GM19324 (cell line): ENCODE data around the gene VSX2.
"Not testable (repeated sequence)": the region's sequence is repeated elsewhere in the genome, so short reads cannot be mapped to it uniquely, and the experiment has no call there.

Source experiments
- ATAC-seq: cut with Tn5 transposase; IDR thresholded peaks from one replicate; pipeline ENCODE4 v1.9.1; 2021; ENCODE audit warnings: mild to moderate bottlenecking, moderate library complexity; ENCODE audit not compliant: unreplicated experiment, low FRiP score

VSX2 gene

DNA sequence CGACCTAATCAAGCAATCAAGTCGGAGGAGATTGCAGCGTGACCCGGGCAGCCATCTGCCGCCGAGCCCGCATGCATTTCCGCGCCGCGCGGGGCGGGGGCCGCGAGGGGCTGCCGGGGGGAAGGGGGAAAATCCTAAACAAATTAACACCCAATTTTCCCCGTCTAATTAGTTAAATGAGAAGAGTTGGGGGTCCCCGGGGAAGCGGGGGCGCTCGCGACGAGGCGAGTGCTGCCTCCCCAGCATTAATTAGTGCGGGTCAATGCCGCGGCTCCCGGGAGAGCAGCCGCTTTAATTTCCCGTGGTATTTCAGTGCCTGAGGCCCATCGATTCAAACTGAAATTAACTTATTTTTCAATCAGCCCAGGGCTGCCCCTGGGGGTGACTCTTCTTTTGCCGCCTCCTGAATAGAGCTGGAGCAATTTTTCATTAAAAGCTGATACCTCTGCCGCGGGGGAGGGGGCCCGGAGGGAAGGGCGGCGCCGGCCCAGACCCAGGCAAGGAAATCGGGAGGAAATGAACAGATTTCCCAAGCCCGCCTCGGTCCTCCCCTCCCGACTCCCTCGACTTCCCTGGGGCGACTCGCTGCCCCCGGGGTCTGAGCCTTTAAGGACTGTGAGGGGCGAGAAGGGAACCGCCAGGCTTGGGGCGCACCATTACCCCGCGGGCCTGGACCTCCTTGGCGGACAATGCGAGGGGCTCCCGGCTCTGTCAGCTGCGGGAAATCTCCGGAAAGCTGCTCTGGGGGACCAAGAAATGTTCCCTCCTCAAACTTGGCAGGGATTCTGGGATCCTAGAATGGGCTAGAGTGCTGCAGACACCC, 18.9 kb downstream of the VSX2 start:
- ATAC-seq = no peak

DNA sequence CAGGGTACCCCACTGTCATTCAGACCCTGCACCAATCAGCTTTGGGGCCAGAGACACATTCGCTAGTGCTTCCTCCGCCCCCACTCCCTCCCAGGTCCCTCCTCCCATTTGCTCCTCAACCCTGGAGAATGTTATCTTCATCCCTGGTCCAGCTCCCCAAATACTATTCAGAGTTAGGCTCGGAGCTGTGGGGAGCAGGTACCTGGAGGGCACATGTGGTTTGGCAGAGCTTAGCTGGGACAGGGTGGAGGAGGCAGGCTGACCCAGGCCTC, 19.5 kb downstream of the VSX2 start:
- no peak for ATAC-seq

DNA sequence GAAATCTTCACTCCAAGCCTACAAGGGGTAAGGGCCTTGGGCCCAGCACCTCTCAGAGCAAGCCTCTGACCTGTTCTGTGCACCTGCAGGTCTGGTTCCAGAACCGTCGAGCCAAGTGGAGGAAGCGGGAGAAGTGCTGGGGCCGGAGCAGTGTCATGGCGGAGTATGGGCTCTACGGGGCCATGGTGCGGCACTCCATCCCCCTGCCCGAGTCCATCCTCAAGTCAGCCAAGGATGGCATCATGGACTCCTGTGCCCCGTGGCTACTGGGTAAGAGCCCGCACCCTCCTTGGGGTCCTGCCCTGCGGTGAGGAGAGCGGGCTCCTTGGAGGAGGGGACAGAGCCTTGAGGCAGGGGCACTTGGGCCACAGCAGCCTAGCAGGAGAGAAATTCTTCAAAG, 20.3 kb downstream of the VSX2 start:
- no peak for ATAC-seq

DNA sequence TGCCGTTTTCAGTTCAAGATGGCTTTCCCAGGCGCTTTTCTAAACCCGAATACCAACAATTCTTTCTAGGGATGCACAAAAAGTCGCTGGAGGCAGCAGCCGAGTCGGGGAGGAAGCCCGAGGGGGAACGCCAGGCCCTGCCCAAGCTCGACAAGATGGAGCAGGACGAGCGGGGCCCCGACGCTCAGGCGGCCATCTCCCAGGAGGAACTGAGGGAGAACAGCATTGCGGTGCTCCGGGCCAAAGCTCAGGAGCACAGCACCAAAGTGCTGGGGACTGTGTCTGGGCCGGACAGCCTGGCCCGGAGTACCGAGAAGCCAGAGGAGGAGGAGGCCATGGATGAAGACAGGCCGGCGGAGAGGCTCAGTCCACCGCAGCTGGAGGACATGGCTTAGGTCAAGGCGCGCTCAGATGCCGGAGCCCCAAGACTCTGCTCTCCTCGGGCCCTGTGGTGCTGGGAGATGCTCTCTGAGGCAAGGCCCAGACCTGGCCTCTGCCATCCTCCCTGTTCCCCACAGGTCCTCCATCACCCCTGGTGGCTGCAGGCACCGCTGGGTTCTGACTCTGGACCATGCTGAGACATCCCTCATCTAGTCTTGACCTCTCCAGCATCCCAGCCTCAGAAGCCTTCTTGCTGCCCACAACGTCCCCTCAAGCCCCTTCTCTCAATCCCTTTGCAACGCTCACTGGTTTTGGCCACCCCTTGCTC, 21.4 kb downstream of the VSX2 start:
- ATAC-seq = no peak

DNA sequence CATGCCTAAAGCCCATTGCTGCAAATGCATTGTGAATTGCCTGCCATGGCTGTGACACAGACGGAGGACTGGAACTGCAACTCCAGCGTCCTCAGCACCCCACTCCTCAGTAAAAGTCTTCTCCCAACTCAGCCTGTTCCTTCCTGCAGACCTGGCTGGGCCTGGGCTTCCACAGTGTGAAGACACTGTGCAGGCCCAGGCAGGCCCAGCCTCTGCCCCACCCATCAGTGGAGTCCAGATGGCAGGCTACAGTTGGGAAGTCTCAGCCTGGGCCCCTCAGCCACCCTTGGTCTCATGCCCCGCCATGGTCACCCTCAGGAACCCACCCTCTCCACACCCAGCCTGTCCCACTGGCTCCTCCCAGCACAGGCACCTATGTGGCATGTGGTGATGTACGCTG, 22.0 kb downstream of the VSX2 start:
- ATAC-seq = no peak

DNA sequence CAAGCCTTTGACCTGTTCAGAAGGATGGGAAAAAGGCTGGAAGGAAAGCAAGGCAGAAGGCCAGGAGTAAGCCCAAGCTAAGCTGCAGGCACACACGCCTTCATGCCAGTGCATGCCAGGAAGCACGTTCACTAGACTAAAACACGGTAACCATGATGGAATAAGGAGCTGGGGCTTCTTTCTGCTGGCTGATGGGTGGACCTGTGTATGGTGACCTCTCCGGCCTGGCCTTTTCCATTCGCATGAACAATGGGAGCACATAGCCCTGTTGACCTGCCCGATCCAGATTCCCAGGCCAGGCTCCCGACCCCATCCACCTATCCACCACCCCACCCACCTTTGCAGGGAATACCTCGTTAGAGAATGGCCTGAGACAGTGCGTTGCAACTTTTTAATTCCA, 22.8 kb downstream of the VSX2 start:
- no peak for ATAC-seq

DNA sequence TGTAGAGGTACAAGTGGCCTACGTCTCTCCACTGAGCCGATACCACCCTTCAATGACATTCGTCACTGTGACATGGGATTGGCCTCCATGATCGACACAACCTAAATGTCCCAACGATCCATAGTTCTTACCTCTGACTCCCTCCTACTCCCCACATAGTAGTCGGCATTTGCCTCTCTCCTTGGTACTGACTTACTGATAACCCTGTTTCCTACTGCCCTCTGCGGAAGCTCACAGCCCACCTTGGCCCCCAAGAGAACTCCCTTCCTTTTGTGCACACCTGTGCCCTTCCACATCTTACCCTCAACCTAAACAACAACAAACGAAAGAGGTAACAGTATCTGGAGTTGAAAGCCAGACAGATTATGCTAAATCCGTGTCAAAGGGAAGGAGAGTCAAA, 23.9 kb downstream of the VSX2 start:
- ATAC-seq = no peak

DNA sequence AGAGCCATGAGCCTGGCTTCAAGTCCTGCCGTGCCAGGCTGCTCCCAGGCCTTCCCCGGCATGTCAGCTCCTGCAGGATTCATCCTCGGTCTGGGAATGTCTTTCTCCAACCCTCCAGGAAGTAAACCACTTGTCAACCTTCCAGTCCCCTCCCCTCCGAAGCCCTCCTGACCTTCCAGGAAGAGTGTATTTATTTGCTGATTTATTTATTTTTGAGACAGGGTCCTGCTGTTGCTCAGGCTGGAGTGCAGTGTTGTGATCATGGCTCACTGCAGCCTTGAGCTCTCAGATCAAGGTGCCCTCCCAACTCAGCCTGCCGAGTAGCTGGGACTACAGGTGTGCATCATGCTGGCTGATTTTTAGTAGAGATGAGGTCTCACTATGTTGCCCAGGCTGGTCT, 24.7 kb downstream of the VSX2 start:
- no peak for ATAC-seq

DNA sequence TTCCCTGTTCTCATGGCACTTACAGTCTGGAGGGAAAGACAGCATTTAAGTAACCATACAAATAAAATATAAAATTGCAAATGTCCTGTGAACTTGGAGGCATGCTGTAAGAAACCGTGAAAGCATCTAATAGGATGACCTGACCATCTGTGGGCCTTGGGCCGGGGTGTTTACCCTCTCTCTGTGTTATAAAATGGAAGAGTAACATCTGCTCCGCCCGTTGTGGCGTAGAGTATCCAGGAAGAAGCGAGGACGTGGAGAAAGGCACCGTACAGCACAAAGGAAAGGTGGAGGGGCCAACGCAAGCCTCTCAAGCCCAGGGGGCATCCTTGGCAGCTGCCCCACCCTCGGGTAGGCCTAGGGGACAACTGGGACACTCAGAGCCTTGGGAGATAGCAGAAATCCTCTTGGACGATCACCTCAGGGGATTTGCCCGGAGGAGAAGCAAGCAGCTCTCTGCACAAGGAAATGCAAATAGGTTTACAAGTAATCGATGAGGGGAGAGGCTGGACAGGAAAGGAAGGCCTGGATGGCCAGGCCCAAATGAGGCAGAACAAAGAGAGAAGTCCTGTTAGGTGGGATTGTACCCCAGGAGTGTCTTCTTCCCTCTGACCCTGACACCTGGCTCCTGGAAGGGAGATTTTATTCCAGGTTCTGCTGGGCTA, 26.2 kb downstream of the VSX2 start:
- no peak for ATAC-seq

DNA sequence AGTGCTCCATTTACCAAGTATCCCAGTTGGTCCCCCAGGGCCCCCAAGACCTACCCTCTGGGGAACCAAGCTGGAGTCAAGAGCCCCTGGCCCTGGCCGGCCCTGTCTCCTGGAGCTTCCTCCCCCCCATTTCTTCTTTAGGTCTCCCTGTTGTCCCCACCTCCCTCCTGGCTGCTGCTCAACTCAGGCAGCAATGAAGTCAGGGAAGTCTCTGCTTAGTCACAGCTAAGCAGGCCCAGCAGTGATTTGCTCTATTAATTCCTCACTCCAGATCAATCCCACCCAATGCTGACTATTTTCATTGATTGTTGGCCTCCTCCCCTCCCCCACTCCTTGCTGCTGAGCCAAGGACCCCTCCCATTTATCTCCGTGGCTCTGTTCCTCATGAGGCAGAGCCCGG, 28.3 kb downstream of the VSX2 start:
- no peak for ATAC-seq

DNA sequence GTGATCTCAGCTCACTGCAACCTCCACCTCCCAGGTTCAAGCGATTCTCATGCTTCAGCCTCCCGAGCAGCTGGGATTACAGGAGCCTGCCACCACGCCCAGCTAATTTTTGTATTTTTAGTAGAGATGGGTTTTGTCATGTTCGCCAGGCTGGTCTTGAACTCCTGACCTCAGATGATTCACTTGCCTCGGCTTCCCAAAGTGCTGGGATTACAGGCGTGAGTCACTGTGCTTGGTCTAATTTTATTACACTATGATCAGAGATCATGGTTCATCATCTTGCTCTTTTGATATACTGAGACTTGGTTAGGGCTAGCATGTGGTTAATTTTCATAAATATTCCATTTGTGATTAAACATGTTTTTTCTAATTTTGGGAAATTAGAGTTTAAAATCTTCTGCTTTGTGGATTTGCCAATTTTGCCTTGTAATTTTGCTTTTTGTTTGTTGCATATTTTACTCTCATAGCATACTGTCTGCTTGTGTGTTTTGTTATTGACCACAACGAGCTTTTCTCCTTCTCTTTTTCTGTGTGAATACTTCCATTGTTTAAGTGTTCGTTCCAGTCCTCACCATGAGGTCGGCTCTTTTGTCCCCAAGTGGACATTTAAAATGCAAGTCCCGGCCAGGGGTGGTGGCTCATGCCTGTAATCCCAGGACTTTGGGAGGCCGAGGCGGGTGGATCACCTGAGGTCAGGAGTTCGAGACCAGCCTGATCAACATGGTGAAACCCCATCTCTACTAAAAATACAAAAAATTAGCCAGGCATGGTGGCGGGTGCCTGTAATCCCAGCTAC, 31.3 kb downstream of the VSX2 start:
- ATAC-seq = not testable (repeated sequence)

DNA sequence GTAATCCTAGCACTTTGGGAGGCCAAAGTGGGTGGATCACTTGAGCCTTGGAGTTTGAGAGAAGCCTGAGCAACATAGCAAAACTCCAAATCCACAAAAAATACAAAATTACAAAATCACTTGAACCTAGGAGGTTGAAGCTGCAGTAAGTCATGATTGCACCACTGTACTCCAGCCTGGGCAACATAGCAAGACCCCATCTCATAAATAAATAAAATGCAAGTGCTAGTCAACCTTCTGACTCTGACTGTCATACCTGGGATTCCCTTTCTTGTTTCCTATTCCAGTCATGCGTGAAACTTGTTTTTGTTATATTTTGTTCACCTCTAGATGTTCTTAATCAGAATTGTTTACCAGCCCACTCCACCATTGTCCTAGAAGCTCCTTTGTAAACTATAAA, 32.1 kb downstream of the VSX2 start:
- no peak for ATAC-seq

DNA sequence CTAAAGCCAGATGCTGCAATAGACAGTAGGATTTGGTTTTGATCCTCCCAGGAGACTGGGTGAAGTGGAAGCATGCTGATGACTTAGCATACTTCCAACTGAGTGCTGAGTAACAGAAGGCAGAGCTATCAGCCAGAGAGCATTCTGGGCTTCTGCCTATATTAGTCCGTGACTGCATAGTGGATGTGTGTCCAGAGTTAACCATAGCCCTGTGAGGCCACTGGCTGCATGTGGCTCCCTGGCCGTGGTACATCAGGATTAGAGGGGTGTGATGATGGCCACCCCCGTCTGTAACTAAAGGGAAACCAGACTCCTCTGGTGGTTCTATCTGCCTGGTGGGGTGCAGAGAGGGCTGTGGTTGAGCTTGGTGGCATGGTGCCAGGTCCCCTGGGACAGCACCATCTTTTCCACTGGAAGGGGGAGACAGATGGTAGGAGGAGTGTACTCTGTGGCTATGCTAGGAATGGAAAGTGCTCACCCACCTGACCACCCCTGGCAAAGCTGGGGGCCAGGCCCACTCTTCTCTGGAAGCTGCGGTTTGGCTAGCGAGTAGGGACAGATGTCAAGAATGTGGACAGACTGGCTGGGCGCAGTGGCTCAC, 36.1 kb downstream of the VSX2 start:
- no peak for ATAC-seq

DNA sequence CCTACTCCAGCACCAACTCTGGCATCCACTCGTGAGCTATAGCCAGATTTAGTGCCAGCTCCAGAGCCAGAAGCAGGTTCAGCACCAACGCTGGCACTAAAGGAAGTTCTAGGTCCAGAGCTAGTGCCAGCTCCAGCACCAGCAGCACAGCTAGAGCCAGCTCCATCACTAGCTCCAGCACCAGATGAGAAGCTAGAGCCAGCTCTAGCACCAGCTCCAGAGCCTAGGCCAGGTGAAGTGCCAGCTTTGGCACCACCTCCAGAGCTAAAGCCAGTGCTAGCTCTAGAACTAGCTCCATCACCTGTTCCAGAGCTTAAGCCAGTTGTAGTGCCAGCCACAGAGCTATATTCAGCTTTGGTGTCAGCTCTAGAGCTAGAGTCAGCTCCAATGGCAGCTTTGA, 38.8 kb downstream of the VSX2 start:
- ATAC-seq = no peak

DNA sequence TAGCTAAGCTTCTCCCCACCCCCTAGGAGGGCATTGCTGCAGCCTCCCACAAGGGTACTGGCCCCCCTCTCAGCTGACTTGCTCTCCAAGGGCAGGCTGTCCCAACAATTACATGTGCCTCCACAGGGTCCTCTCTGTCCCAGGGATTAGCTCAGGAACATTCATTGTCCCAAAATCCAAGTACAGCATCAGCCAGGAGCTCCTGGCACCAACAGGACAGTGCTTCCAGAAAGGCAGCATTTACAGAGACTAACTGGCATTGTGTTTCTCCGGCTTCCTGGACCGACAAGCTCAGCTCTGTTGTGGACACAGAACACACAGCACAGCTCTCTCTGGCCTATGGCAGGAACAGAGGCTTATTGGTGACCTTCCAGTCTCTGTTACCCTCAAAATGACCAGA, 41.8 kb downstream of the VSX2 start:
- no peak for ATAC-seq

DNA sequence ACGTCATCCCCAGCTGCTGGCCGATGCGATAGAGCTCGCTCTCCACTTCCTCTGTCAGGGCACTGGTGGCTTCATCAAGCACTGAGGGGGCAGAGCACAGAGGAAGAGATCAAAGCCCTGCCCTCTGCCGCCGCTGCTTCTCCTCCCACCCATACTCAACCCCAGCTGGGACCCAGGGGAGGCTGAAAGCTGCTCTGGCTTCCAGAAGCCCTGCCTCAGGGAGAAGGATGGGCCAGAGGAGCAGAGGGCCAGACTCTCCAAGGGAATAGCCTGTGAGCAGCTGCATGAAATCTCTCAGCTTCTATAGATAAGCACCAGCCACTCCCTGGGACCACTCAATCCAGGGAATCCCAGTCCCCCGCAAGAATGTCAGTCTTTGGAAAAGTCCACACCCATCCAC, 47.5 kb downstream of the VSX2 start:
- no peak for ATAC-seq

DNA sequence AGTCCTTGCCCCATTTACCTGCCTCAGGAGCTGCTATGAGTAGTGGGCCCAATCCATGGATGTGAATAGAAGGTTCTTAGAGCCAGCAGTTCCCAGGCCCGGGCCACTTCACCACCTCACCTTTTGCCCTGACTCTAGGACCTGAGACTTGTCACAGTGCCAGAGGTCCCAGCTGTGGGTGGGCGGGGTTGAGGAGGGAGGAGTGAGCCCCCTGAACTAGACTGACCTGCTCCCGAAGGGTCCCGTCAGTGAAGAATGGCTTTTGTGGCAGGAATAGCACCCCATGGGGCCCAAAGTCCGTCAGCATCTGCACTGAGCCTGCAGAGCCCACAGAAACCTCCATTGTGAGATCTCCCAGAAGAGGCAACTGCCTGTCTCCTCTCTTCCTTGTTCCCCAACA, 50.6 kb downstream of the VSX2 start:
- ATAC-seq = no peak

DNA sequence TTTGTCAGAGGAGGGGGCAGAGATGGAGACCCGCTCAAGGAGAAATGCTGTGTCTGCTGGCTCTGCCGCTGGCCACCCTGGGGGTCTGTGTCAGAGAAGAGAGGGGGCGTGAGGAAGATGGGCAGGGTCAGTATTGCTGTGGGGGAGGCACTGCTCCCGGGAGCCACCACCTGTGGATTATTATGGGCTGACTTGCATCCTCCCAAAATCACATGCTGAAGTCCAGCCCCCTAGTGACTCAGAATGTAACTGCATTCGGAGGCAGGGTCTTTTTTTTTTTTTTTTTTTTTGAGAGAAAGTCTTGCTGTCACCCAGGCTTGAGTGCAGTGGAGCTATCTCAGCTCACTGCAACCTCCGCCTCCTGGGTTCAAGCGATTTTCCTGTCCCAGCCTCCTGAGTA, 51.2 kb downstream of the VSX2 start:
- ATAC-seq = no peak

DNA sequence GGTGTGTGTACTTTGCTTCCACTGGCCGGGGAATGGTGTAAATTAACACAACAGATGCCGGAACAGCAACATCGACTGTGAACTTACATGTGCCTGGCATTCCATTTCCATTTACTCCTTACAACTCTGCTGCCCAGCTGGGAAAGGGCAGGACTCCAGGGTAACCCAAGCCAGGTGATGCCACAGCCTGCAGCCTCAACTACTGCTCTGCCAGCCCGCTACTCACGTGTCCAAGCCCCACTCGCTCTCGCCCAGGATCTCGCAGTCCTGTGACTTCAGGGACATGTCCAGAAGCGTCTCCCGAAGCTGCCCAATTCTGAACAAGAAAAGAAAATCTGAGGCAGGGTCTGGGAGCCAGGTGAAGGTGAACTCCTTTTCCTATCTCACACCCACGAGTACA, 52.8 kb downstream of the VSX2 start:
- ATAC-seq = no peak

DNA sequence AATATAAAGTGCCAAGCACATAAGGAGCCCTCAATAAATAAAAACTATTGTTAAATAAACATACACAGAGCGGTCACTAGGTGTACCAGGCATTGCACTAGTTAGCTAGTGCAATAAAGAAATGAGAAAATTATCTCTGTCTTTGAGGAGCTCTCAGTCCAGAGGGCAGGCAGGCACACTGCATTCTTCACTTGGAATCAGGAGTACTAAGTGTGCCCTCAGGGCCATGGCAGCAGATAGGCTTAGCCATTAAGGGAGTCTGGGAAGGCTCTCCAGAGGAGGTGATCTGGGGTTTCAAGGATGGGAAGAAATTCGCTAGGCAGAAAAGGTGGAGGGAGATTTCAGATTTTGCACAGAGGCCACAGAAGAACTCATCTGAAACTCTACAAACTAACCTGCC, 54.4 kb downstream of the VSX2 start:
- ATAC-seq = no peak

DNA sequence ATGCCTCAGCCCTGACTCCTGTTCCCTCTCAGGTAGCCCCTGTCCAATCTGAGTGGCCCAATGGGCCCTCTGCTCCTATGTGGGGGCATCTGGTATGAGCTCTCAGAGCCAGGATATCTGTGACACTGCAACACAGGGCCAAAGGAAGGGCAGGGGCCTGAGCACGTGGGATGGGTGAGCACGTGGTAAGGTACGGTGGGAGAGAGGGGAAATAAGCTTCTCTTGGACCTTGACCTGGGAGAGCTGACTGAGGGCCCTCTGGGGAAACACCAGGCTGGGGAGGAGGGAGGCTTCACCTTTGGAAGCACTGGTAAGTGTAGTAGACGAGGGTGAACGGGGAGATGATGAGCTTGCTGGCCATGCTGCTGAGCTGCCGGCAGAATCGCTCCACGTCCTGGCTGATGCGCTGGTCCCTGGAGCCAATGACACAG, 56.8 kb downstream of the VSX2 start:
- no peak for ATAC-seq
